Activated CD8-positive, alpha-beta T cell treated with anti-CD3 and anti-CD28 coated beads, Interleukin-2, amount 10 ng/mL, durations not matched to agents 7 days and 5 days (primary cell): ENCODE results near the gene TRIM73. TPM values are rescaled to one million over a fixed set of nuclear protein-coding genes. Genes with fewer than 3 reads are reported as not detected.

Experiments used
- total RNA-seq, 2 experiments: library from RNA; stranded (reverse); gene quantifications; one replicate each; pipeline ENCODE4 v1.2.3, GENCODE V29; 2021

Gene TRIM73
- total RNA-seq, 2 experiments from 2014 or later: 8.2 to 8.3 TPM

Other genes starting within 250 kb of the TRIM73 start
- gene POM121C, start 90.7 kb downstream of the TRIM73 start, total RNA-seq: 10 to 100 TPM; 78.2 to 82.5 TPM
- gene SPDYE5, start 96.7 kb downstream of the TRIM73 start, total RNA-seq: not detected